ENCODE data around the gene TMEM91. TPM values are rescaled to one million over a fixed set of nuclear protein-coding genes. Genes with fewer than 3 reads are reported as not detected.

The TMEM91 gene
- polyA plus RNA-seq, 1 of the 3 experiments (the other 2 are of a cell fraction) = 5.7 TPM

- TF ChIP-seq MXI1 (IDR thresholded peaks at IDR 0.05; ENCODE audit: low read depth, low read length) (no peak), REST (IDR thresholded peaks at IDR 0.05; ENCODE audit: low read depth, low read length) (no peak), JUND (IDR thresholded peaks at IDR 0.05) (no peak), RFX5 (IDR thresholded peaks at IDR 0.05; ENCODE audit: low read length) (no peak), RCOR1 (IDR thresholded peaks at IDR 0.05; ENCODE audit: low read length) (no peak), GATA2 (CRISPR knock-in tag; IDR thresholded peaks at IDR 0.05) (no peak), ELF1 (IDR thresholded peaks at IDR 0.05) (no peak), CTCF (IDR thresholded peaks at IDR 0.05) (no peak), FOXJ3 (CRISPR knock-in tag; IDR thresholded peaks at IDR 0.05) (no peak), NFIC (IDR thresholded peaks at IDR 0.05; ENCODE audit: borderline replicate concordance) (no peak), MEF2A (IDR thresholded peaks at IDR 0.05; ENCODE audit: borderline replicate concordance, low read depth) (no peak), SMC3 (IDR thresholded peaks at IDR 0.05; ENCODE audit: low read depth, low read length) (no peak), YY1 (IDR thresholded peaks at IDR 0.05; ENCODE audit: low read depth) (no peak)
- no peaks in the 10 kb centered on the region for H3K9me2 ChIP-seq
- ChIA-PET CTCF (interaction anchor here (1.4 kb wide), 1 partner anchor 11 kb away, joined by 4 read pairs; no protein-coding TSS in a partner anchor), POLR2A (no interaction called here)
- H3K36me3 ChIP-seq (replicated peaks in 1 of 2; ENCODE audit: control insufficient read depth in 1 of 2, insufficient read depth in 2 of 2, low read length in 1 of 2) = peaks cover 0 to 21% of the 10 kb centered on the region in 2 experiments
- H3K27me3 ChIP-seq (ENCODE audit: insufficient read depth) = no peaks in the 10 kb centered on the region
- no peaks in the 10 kb centered on the region for H3F3A ChIP-seq (replicated peaks; ENCODE audit: insufficient read depth)
- no peak overlapping the region for H3K27ac ChIP-seq (ENCODE audit: low read depth in 2 of 2, low read length in 1 of 2)
- no peaks in the 10 kb centered on the region for H4K20me1 ChIP-seq (ENCODE audit: insufficient read depth)
- WGBS (ENCODE audit: low lambda C conversion rate) = 95% methylated on average over 12 of the region's 28 CpGs
- no peak for DNase-seq
- H3K79me2 ChIP-seq (ENCODE audit: insufficient read depth) = no peaks in the 10 kb centered on the region
- H2AFZ ChIP-seq (ENCODE audit: low read depth) = no peak overlapping the region
- H3K9me3 ChIP-seq = no peaks in the 10 kb centered on the region
- H3K4me3 ChIP-seq (ENCODE audit: low read depth in 2 of 2, low read length in 1 of 2) = no peak overlapping the region
- no peak overlapping the region for H3K4me2 ChIP-seq
- H3K9ac ChIP-seq = no peak overlapping the region
- peaks cover 0 to 7% of the 10 kb centered on the region in 2 experiments; a peak in 1 of 4 replicates for H3K4me1 ChIP-seq (ENCODE audit: control insufficient read depth in 1 of 2, insufficient read depth in 2 of 2, low read depth in 1 of 2, low read length in 1 of 2)
Measured at GRCh38 chr19:41425174-41426115, 49.1 kb downstream of the TMEM91 start.

All from SK-N-SH (cell line).